Measurements from ENCODE around the gene ASIC2. TPM values are rescaled to one million over a fixed set of nuclear protein-coding genes. Genes with fewer than 3 reads are reported as not detected.
A peak's percentile ranks its signal among the peaks of the same experiment; 100 is the strongest.

Gene ASIC2
- total RNA-seq, 2 donors from 2014 or later: 3.0 to 3.3 TPM

- Histone ChIP-seq H3K9me3 (ENCODE audit: control insufficient read depth, low read length) (no peaks in the 10 kb centered on the region), H3K27ac (ENCODE audit: low read depth, low read length) (no peak overlapping the region), H3K27me3 (ENCODE audit: control insufficient read depth, insufficient read depth, low read length, poor library complexity, severe bottlenecking) (peaks cover 13% of the 10 kb centered on the region), H3K4me3 (ENCODE audit: low read length) (no peak overlapping the region), H3K9ac (ENCODE audit: extremely low read depth, low read length, poor library complexity, severe bottlenecking) (no peak overlapping the region), H3K36me3 (ENCODE audit: control insufficient read depth, insufficient read depth, low read length) (no peaks in the 10 kb centered on the region), H3K4me1 (ENCODE audit: control insufficient read depth, insufficient read depth, low read length) (peaks cover 5% of the 10 kb centered on the region)
- 58 to 62% methylated on average over 6 to 7 of the region's 7 CpGs for WGBS, 2 experiments (ENCODE audit: insufficient coverage in 1 of 2, insufficient read length in 1 of 2)
- Mint-ChIP-seq H3K9me3 (no peaks in the 10 kb centered on the region), H3K27me3 (ENCODE audit: insufficient read depth) (peaks cover 8% of the 10 kb centered on the region), H3K36me3 (ENCODE audit: low read depth) (no peaks in the 10 kb centered on the region), H3K27ac (peak overlapping the region; percentile 2), H3K4me1 (peaks cover 9% of the 10 kb centered on the region), H3K4me3 (no peak overlapping the region)
- no peak for TF ChIP-seq CTCF (conservative IDR thresholded peaks at IDR 0.05)
- DNase-seq: peak; percentile 57
These were observed 219.7 kb downstream of the ASIC2 start for GRCh38 chr17:33073416-33073815.

- H3K9ac ChIP-seq (ENCODE audit: extremely low read depth, low read length, poor library complexity, severe bottlenecking): no peak overlapping the region
- H3K27ac ChIP-seq (ENCODE audit: low read depth, low read length): no peak overlapping the region
- H3K4me1 Mint-ChIP-seq: peaks cover 9% of the 10 kb centered on the region
- DNase-seq: no peak
- H3K36me3 Mint-ChIP-seq (ENCODE audit: low read depth): no peaks in the 10 kb centered on the region
- H3K27me3 Mint-ChIP-seq (ENCODE audit: insufficient read depth): peaks cover 14% of the 10 kb centered on the region
- peaks cover 13% of the 10 kb centered on the region for H3K27me3 ChIP-seq (ENCODE audit: control insufficient read depth, insufficient read depth, low read length, poor library complexity, severe bottlenecking)
- no peak overlapping the region for H3K4me3 ChIP-seq (ENCODE audit: low read length)
- H3K4me3 Mint-ChIP-seq: no peak overlapping the region
- H3K27ac Mint-ChIP-seq: no peak overlapping the region
- no peaks in the 10 kb centered on the region for H3K36me3 ChIP-seq (ENCODE audit: control insufficient read depth, insufficient read depth, low read length)
- H3K9me3 Mint-ChIP-seq: no peaks in the 10 kb centered on the region
- TF ChIP-seq CTCF (conservative IDR thresholded peaks at IDR 0.05): no peak
- H3K9me3 ChIP-seq (ENCODE audit: control insufficient read depth, low read length): no peaks in the 10 kb centered on the region
- WGBS, 2 experiments (ENCODE audit: insufficient coverage in 1 of 2, insufficient read length in 1 of 2): 94 to 95% methylated on average over 7 to 12 of the region's 12 CpGs
- H3K4me1 ChIP-seq (ENCODE audit: control insufficient read depth, insufficient read depth, low read length): peaks cover 5% of the 10 kb centered on the region
These were observed 220.5 kb downstream of the ASIC2 start for GRCh38 chr17:33072421-33073161.

- H3K4me3 ChIP-seq (ENCODE audit: low read length): no peak overlapping the region
- no peak overlapping the region for H3K9ac ChIP-seq (ENCODE audit: extremely low read depth, low read length, poor library complexity, severe bottlenecking)
- peaks cover 13% of the 10 kb centered on the region for H3K27me3 ChIP-seq (ENCODE audit: control insufficient read depth, insufficient read depth, low read length, poor library complexity, severe bottlenecking)
- no peaks in the 10 kb centered on the region for H3K36me3 ChIP-seq (ENCODE audit: control insufficient read depth, insufficient read depth, low read length)
- H3K9me3 ChIP-seq (ENCODE audit: control insufficient read depth, low read length): no peaks in the 10 kb centered on the region
- Mint-ChIP-seq H3K4me1 (peaks cover 9% of the 10 kb centered on the region), H3K27me3 (ENCODE audit: insufficient read depth) (peaks cover 20% of the 10 kb centered on the region), H3K9me3 (no peaks in the 10 kb centered on the region), H3K36me3 (ENCODE audit: low read depth) (no peaks in the 10 kb centered on the region), H3K4me3 (no peak overlapping the region), H3K27ac (no peak overlapping the region)
- H3K27ac ChIP-seq (ENCODE audit: low read depth, low read length): no peak overlapping the region
- no peak for TF ChIP-seq CTCF (conservative IDR thresholded peaks at IDR 0.05)
- DNase-seq: no peak
- peaks cover 5% of the 10 kb centered on the region for H3K4me1 ChIP-seq (ENCODE audit: control insufficient read depth, insufficient read depth, low read length)
These were observed 221.4 kb downstream of the ASIC2 start for GRCh38 chr17:33071656-33072055.

Data from endodermal cell (in vitro differentiated cells).